HCT116 (cell line): ENCODE results near the gene TMEM203. TPM values are rescaled to one million over a fixed set of nuclear protein-coding genes. Genes with fewer than 3 reads are reported as not detected.
A peak's percentile ranks its signal among the peaks of the same experiment; 100 is the strongest.

ENCODE experiments used
- ATAC-seq: fragments of 200-7000 bp; cut with Tn5 transposase; 2 replicates; pipeline ENCODE4 v1.9.1; 2020; ENCODE audit warnings: mild to moderate bottlenecking, moderate library complexity
- BruUV-seq: library from RNA; stranded (reverse); fragments of 400-500 nt; replicated peaks from 2 replicates; lab custom pipeline; 2021; lab: Mats Ljungman, UMichigan
- CTCF ChIA-PET: fragments of 300-600 bp; sonication (Branson Sonifier 250); formaldehyde crosslinking; loops from one replicate; lab custom pipeline; 2021; ENCODE audit warnings: antibody characterized with exemption; lab: Charles Lee
- POLR2A ChIA-PET: fragments of 300-600, 350-600 bp; sonication (Branson Sonifier 250); formaldehyde crosslinking; loops from one replicate; lab custom pipeline; 2021; ENCODE audit warnings: antibody characterized with exemption; lab: Charles Lee
- RAD21 ChIA-PET, 2 experiments: fragments of 300-600 bp; sonication (Branson Sonifier 250); formaldehyde crosslinking; loops; one replicate each; lab custom pipeline; 2023; ENCODE audit warnings: low total read pairs in 2 of 2; ENCODE audit not compliant: uncharacterized antibody in 2 of 2, unreplicated experiment in 2 of 2, low non-redundant PET in 1 of 2; lab: Charles Lee
- DNase-seq: peaks from one replicate; pipeline ENCODE4 v3.0.0-alpha.2; 2010; ENCODE audit warnings: low read depth, low spot score
- H2AFZ ChIP-seq: fragments of 200-600 bp; shearing (Covaris generic), sonication (generic); 2 replicates; pipeline ENCODE4 v1.6.1; 2017; ENCODE audit warnings: low read depth, mixed run types, mixed read lengths, antibody characterized with exemption, low read length; ENCODE audit not compliant: poor library complexity, severe bottlenecking
- H3K27ac ChIP-seq: 2 replicates; pipeline ENCODE4 v1.5.1; 2012; ENCODE audit warnings: low read depth, low read length
- H3K27me3 ChIP-seq: fragments of 200-600 bp; sonication (generic); 2 replicates; pipeline ENCODE4 v1.6.1; 2016; ENCODE audit warnings: mixed run types, low read length, mixed read lengths; ENCODE audit not compliant: insufficient read depth
- H3K36me3 ChIP-seq, 2 experiments: fragments of 200-500 bp in 1 of 2; fragments of 200-600 bp in 1 of 2; sonication (Bioruptor generic) in 1 of 2; sonication (generic) in 1 of 2; 2 replicates each; pipeline versions ENCODE4 v1.5.1 to v1.6.1; 2014 to 2016; ENCODE audit warnings: low read length in 2 of 2, inconsistent platforms in 1 of 2, mixed read lengths in 1 of 2, mixed run types in 1 of 2; ENCODE audit not compliant: insufficient read depth in 2 of 2, control insufficient read depth in 1 of 2
- H3K4me1 ChIP-seq, 2 experiments: fragments of 200-600 bp in 1 of 2; sonication (generic) in 1 of 2; 2 replicates each; pipeline versions ENCODE4 v1.5.1 to v1.6.1; 2012 to 2017; ENCODE audit warnings: low read length in 2 of 2, inconsistent platforms in 1 of 2, mild to moderate bottlenecking in 1 of 2, mixed read lengths in 1 of 2, mixed run types in 1 of 2, moderate library complexity in 1 of 2; ENCODE audit not compliant: insufficient read depth in 2 of 2, control insufficient read depth in 1 of 2
- H3K4me2 ChIP-seq: fragments of 200-600 bp; sonication (generic); 2 replicates; pipeline ENCODE4 v1.6.1; 2017; ENCODE audit warnings: mixed run types, low read length, mixed read lengths
- H3K4me3 ChIP-seq, 2 experiments: fragments of 200-600 bp in 1 of 2; sonication (generic) in 1 of 2; replicated peaks in 1 of 2; 2 replicates each; pipeline ENCODE4 v1.5.1; 2011 to 2016; ENCODE audit warnings: low read length in 2 of 2, control low read depth in 1 of 2, low read depth in 1 of 2, mild to moderate bottlenecking in 1 of 2, mixed read lengths in 1 of 2, mixed run types in 1 of 2
- H3K79me2 ChIP-seq: fragments of 200-600 bp; sonication (generic); 2 replicates; pipeline ENCODE4 v1.6.1; 2017; ENCODE audit warnings: mild to moderate bottlenecking, mixed run types, low read length, moderate library complexity, mixed read lengths; ENCODE audit not compliant: insufficient read depth
- H3K9ac ChIP-seq: fragments of 200-600 bp; sonication (generic); 2 replicates; pipeline ENCODE4 v1.6.1; 2016; ENCODE audit warnings: low read length, mixed read lengths
- H3K9me2 ChIP-seq: fragments of 200-600 bp; sonication (generic), shearing (Covaris generic); 2 replicates; pipeline ENCODE4 v1.6.1; 2017; ENCODE audit warnings: mixed run types, mild to moderate bottlenecking, moderate library complexity; ENCODE audit not compliant: insufficient read depth
- H3K9me3 ChIP-seq, 2 experiments: fragments of 200-500 bp in 1 of 2; fragments of 200-600 bp in 1 of 2; sonication (Bioruptor generic) in 1 of 2; sonication (generic) in 1 of 2; 2 replicates each; pipeline ENCODE4 v1.6.1; 2014 to 2017; ENCODE audit warnings: low read length in 2 of 2, mixed read lengths in 2 of 2, inconsistent platforms in 1 of 2, low read depth in 1 of 2, mild to moderate bottlenecking in 1 of 2, mixed run types in 1 of 2, moderate library complexity in 1 of 2; ENCODE audit not compliant: control insufficient read depth in 1 of 2, insufficient read depth in 1 of 2
- H4K20me1 ChIP-seq: fragments of 200-600 bp; sonication (generic), shearing (Covaris generic); 2 replicates; pipeline ENCODE4 v1.6.1; 2017; ENCODE audit warnings: mixed run types, mild to moderate bottlenecking, moderate library complexity; ENCODE audit not compliant: insufficient read depth
- CEBPB ChIP-seq: IDR thresholded peaks from 2 replicates; pipeline ENCODE4 v1.6.1; 2012; ENCODE audit warnings: low read depth
- CTCF ChIP-seq, 3 experiments: fragments of 200-600 bp in 1 of 3; sonication (generic) in 1 of 3; IDR thresholded peaks in 2 of 3; conservative IDR thresholded peaks in 1 of 3; 2 replicates each; pipeline ENCODE4 v1.5.1; 2012 to 2017; ENCODE audit warnings: low read depth in 2 of 3, low read length in 2 of 3, antibody characterized with exemption in 1 of 3, borderline replicate concordance in 1 of 3, control low read depth in 1 of 3, mild to moderate bottlenecking in 1 of 3, mixed read lengths in 1 of 3, mixed run types in 1 of 3, moderate library complexity in 1 of 3; ENCODE audit not compliant: insufficient read depth in 1 of 3
- JUND ChIP-seq: IDR thresholded peaks from 2 replicates; pipeline ENCODE4 v1.6.1; 2012
- POLR2AphosphoS5 ChIP-seq: IDR thresholded peaks from 2 replicates; pipeline ENCODE4 v1.6.1; 2011; ENCODE audit warnings: mild to moderate bottlenecking, low read depth, low read length, moderate library complexity
- REST ChIP-seq: IDR thresholded peaks from 2 replicates; pipeline ENCODE4 v1.6.1; 2012; ENCODE audit warnings: low read depth
- ZFX ChIP-seq: fragments of 450-650 bp; IDR thresholded peaks from 2 replicates; pipeline ENCODE4 v1.6.1; 2017
- intact Hi-C: fragments of 100-400 bp; cut with micrococcal nuclease; formaldehyde crosslinking; loops from 2 replicates; pipeline ENCODE4 v1.10.0; 2022
- total RNA-seq: library from RNA; stranded (reverse); gene quantifications from one replicate; pipeline ENCODE4 v1.2.1, GENCODE V29; 2021; ENCODE audit not compliant: unreplicated experiment

The TMEM203 gene
- total RNA-seq, 1 experiment from 2014 or later, result 45.0 TPM

DNA sequence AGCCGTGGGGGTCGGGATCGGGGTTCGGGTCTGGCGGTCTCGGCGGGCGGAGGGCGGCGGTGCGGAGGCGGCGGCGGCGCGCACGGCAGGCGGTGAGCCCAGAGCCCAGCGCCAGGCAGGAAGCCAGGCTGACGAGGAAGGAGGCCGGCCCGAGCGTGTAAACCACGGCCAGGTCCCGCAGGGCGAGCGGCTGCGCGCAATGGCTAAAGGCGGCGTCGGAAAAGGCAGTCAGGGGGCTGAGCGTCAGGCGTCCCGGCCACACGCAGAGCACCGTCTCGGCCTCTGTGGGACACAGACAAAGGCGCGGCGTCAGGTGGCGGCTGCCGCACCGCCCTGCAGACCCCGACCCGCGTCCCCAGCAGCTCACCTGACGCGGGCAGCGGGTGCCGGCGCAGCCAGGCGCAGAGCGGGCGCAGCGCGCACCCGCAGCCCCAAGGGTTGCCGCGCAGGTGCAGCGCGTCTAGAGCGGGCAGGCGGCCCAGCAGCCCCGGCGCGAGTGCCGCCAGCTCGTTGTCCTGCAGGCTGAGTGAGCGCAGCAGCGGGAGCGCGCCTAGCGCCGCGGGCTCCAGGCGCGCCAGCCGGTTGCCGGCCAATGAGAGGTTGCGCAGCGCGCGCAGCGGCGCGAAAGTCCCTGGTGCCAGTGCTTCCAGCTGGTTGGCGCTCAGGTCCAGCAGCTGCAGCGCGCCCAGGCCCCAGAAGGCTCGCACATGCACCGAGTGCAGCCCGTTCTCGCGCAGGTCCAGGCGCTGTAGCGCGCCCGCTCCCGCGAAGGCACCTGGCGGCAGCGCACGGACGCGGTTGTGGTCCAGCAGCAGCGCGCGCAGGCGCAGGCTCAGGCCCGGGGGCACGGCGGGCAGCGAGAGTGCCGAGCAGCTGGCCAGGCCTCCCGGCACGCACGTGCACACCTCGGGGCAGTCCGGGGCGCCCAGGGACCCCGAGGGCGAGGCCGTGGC is 36.3 kb downstream of the TMEM203 start:
- DNase-seq (peak; percentile 65), ATAC-seq (peak; percentile 75)
- no peaks in the 10 kb centered on the region for H3K9me3 ChIP-seq
- H3K79me2 ChIP-seq, result no peaks in the 10 kb centered on the region
- peak overlapping the region; percentile 41 to 60 for H3K4me3 ChIP-seq
- peak overlapping the region; percentile 65; the same call in 1 of the 2 replicates for H3K27ac ChIP-seq
- intact Hi-C loops, result no loop called here
- H4K20me1 ChIP-seq, result no peaks in the 10 kb centered on the region
- H2AFZ ChIP-seq, result no peak overlapping the region
- H3K4me1 ChIP-seq, result peaks cover 14 to 40% of the 10 kb centered on the region in 2 experiments
- no TSS peak for BruUV-seq
- no peaks in the 10 kb centered on the region for H3K36me3 ChIP-seq
- no peaks in the 10 kb centered on the region for H3K27me3 ChIP-seq
- H3K4me2 ChIP-seq, result peak overlapping the region; percentile 84
- ChIA-PET RAD21 (interaction anchor here in 1 of 2 experiments (1.0 kb wide), 1 partner anchor 20 kb away, joined by 3 read pairs; no protein-coding TSS in a partner anchor), CTCF (interaction anchor here (1.1 to 1.9 kb wide), 3 partner anchors 58 to 140 kb away, joined by 4 to 5 read pairs (median 4); partner anchors contain the start of gene RNF224), POLR2A (interaction anchor here (0.9 to 3.4 kb wide), 3 partner anchors 8 to 101 kb away, joined by 3 to 12 read pairs (median 3); no protein-coding TSS in a partner anchor)
- H3K9ac ChIP-seq, result peak overlapping the region; percentile 58
- TF ChIP-seq CTCF (IDR thresholded peaks at IDR 0.05 in 2 of 3, conservative IDR thresholded peaks at IDR 0.05 in 1 of 3; ENCODE audit: borderline replicate concordance in 1 of 3, insufficient read depth in 1 of 3, low read depth in 2 of 3, low read length in 2 of 3) (no peak), POLR2AphosphoS5 (peak; percentile 71), CEBPB (no peak), ZFX (peak; percentile 58; the same call in 1 of the 2 replicates), JUND (no peak), REST (no peak)
- no peaks in the 10 kb centered on the region for H3K9me2 ChIP-seq
